PC-9 (cell line): Measurements from ENCODE around the gene TMEM125. TPM values are rescaled to one million over a fixed set of nuclear protein-coding genes. Genes with fewer than 3 reads are reported as not detected.

Experiments used
- BruUV-seq: library from RNA; stranded (reverse); fragments of 400-500 nt; replicated peaks from 2 replicates; lab custom pipeline; 2021; lab: Mats Ljungman, UMichigan
- CTCF ChIA-PET: fragments of 300-600 bp; sonication (Branson Sonifier 250); formaldehyde crosslinking; loops from one replicate; lab custom pipeline; 2022; ENCODE audit warnings: antibody characterized with exemption; lab: Charles Lee
- POLR2A ChIA-PET: fragments of 300-600 bp; sonication (Branson Sonifier 250); formaldehyde crosslinking; loops from one replicate; lab custom pipeline; 2022; ENCODE audit warnings: antibody characterized with exemption; ENCODE audit not compliant: unreplicated experiment; lab: Charles Lee
- DNase-seq, 2 experiments: peaks; one replicate each; pipeline versions ENCODE4 v3.0.0 to v3.0.0-alpha.2; 2015 to 2022; ENCODE audit warnings: mixed read lengths in 1 of 2
- H2AFZ ChIP-seq: fragments of 200-600 bp; sonication (generic); 2 replicates; pipeline ENCODE4 v1.8.1; 2017; ENCODE audit warnings: antibody characterized with exemption
- H3F3A ChIP-seq: fragments of 200-600 bp; sonication (generic); 2 replicates; pipeline ENCODE4 v1.8.1; 2017; ENCODE audit warnings: antibody characterized with exemption, mild to moderate bottlenecking, low read depth; ENCODE audit not compliant: insufficient read depth
- H3K27ac ChIP-seq: fragments of 200-600 bp; sonication (generic); 2 replicates; pipeline ENCODE4 v1.6.1; 2016; ENCODE audit warnings: mixed run types
- H3K27me3 ChIP-seq: fragments of 200-600 bp; sonication (generic); 2 replicates; pipeline ENCODE4 v1.6.1; 2016; ENCODE audit warnings: low read depth, mixed run types; ENCODE audit not compliant: insufficient read depth
- H3K36me3 ChIP-seq: fragments of 200-600 bp; sonication (generic); 2 replicates; pipeline ENCODE4 v1.6.1; 2016; ENCODE audit warnings: low read depth, mixed run types
- H3K4me1 ChIP-seq: fragments of 200-600 bp; sonication (generic); replicated peaks from 2 replicates; pipeline ENCODE4 v1.6.1; 2016; ENCODE audit warnings: mixed run types; ENCODE audit not compliant: insufficient read depth
- H3K4me2 ChIP-seq: fragments of 200-600 bp; sonication (generic); 2 replicates; pipeline ENCODE4 v1.6.1; 2017; ENCODE audit warnings: mixed run types
- H3K4me3 ChIP-seq: fragments of 200-600 bp; sonication (generic); 2 replicates; pipeline ENCODE4 v1.6.1; 2016; ENCODE audit warnings: mixed run types
- H3K79me2 ChIP-seq: fragments of 200-600 bp; sonication (generic); 2 replicates; pipeline ENCODE4 v1.6.1; 2017; ENCODE audit warnings: low read depth, mixed run types
- H3K9me2 ChIP-seq: fragments of 200-600 bp; sonication (generic); 2 replicates; pipeline ENCODE4 v1.8.1; 2017; ENCODE audit warnings: mild to moderate bottlenecking; ENCODE audit not compliant: insufficient read depth
- H3K9me3 ChIP-seq: fragments of 200-600 bp; sonication (generic); 2 replicates; pipeline ENCODE4 v1.8.1; 2016; ENCODE audit warnings: low read depth; ENCODE audit not compliant: insufficient read depth
- H4K20me1 ChIP-seq: fragments of 200-600 bp; sonication (generic); 2 replicates; pipeline ENCODE4 v1.8.1; 2017; ENCODE audit not compliant: insufficient read depth
- EZH2 ChIP-seq: fragments of 200-600 bp; sonication (generic); IDR thresholded peaks from 2 replicates; pipeline ENCODE4 v1.8.0; 2017; ENCODE audit warnings: antibody characterized with exemption, low read depth
- intact Hi-C: fragments of 100-400 bp; cut with micrococcal nuclease; formaldehyde crosslinking; loops from one replicate; pipeline ENCODE4 v1.10.0; 2022; ENCODE audit not compliant: unreplicated experiment
- total RNA-seq: library from RNA; stranded (reverse); gene quantifications from 2 replicates; pipeline ENCODE4 v1.2.3, GENCODE V29; 2021
- TF ChIP-seq, protein P1 (sequence below): fragments of 200-600 bp; sonication (generic); conservative IDR thresholded peaks from 2 replicates; pipeline ENCODE4 v1.6.1; 2017; ENCODE audit warnings: mixed run types, antibody characterized with exemption, mild to moderate bottlenecking, moderate library complexity

Gene TMEM125
- total RNA-seq, 1 experiment from 2014 or later: 55.6 TPM

DNA sequence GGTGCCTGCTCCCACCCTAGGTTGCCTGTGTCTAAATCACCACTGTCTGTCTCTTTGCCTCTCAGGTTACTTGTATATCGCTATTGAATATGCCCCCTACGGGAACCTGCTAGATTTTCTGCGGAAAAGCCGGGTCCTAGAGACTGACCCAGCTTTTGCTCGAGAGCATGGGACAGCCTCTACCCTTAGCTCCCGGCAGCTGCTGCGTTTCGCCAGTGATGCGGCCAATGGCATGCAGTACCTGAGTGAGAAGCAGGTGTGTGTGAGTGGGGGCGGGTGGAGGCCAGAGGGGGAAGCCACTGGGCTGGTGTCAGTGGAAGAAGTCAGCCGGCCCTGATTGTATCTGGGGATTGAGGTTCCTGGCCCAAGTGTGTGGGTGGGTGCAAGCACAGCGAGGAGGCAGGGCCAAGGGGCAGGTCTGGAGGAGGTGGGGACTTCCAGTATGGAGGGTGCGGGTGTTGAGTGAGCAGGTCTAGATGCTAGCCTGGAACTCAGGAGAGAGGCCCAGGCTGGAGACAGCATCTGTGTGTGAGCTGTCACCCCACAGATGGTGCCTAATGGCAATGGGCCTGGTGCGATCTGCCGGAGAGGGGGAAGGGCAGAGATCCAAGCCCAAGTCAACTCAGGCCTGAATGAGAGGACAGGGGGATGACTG lies 48.2 kb downstream of the TMEM125 start:
- no peaks in the 10 kb centered on the region for H3K27me3 ChIP-seq
- BruUV-seq: no TSS peak
- no peaks in the 10 kb centered on the region for H3K9me3 ChIP-seq
- ChIA-PET POLR2A (no interaction called here), CTCF (no interaction called here)
- no peak overlapping the region for H2AFZ ChIP-seq
- H4K20me1 ChIP-seq: no peaks in the 10 kb centered on the region
- H3K79me2 ChIP-seq: no peaks in the 10 kb centered on the region
- H3K4me3 ChIP-seq: no peak overlapping the region
- H3K27ac ChIP-seq: no peak overlapping the region
- no peaks in the 10 kb centered on the region for H3K9me2 ChIP-seq
- no peak overlapping the region for H3K4me2 ChIP-seq
- no peak for TF ChIP-seq EZH2
- TF ChIP-seq, protein P1, sequence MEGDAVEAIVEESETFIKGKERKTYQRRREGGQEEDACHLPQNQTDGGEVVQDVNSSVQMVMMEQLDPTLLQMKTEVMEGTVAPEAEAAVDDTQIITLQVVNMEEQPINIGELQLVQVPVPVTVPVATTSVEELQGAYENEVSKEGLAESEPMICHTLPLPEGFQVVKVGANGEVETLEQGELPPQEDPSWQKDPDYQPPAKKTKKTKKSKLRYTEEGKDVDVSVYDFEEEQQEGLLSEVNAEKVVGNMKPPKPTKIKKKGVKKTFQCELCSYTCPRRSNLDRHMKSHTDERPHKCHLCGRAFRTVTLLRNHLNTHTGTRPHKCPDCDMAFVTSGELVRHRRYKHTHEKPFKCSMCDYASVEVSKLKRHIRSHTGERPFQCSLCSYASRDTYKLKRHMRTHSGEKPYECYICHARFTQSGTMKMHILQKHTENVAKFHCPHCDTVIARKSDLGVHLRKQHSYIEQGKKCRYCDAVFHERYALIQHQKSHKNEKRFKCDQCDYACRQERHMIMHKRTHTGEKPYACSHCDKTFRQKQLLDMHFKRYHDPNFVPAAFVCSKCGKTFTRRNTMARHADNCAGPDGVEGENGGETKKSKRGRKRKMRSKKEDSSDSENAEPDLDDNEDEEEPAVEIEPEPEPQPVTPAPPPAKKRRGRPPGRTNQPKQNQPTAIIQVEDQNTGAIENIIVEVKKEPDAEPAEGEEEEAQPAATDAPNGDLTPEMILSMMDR: no peak
- intact Hi-C loops: no loop called here
- H3K36me3 ChIP-seq: no peaks in the 10 kb centered on the region
- no peak for DNase-seq
- peaks cover 3% of the 10 kb centered on the region; the same call in 1 of the 2 replicates for H3F3A ChIP-seq
- peaks cover 8% of the 10 kb centered on the region for H3K4me1 ChIP-seq

DNA sequence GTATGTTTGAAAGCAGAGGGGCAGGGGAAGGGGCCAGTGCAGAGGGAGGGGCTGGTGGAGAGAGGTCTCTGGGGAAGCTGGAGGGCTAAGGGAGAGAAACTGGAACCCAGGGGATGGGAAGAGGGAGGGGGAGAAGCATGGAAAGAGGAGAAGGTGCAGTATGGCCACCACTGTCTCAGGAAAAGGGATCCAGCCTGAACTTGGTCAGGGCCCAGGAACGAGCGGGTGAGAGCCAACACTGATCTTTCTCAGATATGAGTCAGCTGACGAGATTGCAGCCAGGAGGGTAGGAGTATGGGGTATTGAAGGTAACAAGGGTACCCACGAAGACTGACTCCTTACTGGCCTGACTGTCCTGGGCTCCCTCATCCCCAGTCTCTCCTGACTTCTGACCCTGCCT lies 49.0 kb downstream of the TMEM125 start:
- intact Hi-C loops: no loop called here
- ChIA-PET CTCF (no interaction called here), POLR2A (no interaction called here)
- no peak overlapping the region for H3K4me3 ChIP-seq
- TF ChIP-seq EZH2: no peak
- TF ChIP-seq, protein P1: no peak
- no peaks in the 10 kb centered on the region for H3K36me3 ChIP-seq
- no TSS peak for BruUV-seq
- H3K9me3 ChIP-seq: no peaks in the 10 kb centered on the region
- no peak overlapping the region for H3K4me2 ChIP-seq
- no peaks in the 10 kb centered on the region for H3K27me3 ChIP-seq
- no peak for DNase-seq
- H2AFZ ChIP-seq: no peak overlapping the region
- H3K9me2 ChIP-seq: no peaks in the 10 kb centered on the region
- H4K20me1 ChIP-seq: no peaks in the 10 kb centered on the region
- no peaks in the 10 kb centered on the region for H3K79me2 ChIP-seq
- H3K27ac ChIP-seq: no peak overlapping the region
- peaks cover 4% of the 10 kb centered on the region for H3K4me1 ChIP-seq
- peaks cover 3% of the 10 kb centered on the region; the same call in 1 of the 2 replicates for H3F3A ChIP-seq

- H3K9me3 ChIP-seq: no peaks in the 10 kb centered on the region
- no TSS peak for BruUV-seq
- no peak overlapping the region for H3K4me2 ChIP-seq
- no peaks in the 10 kb centered on the region for H3K36me3 ChIP-seq
- no peak overlapping the region for H3K4me3 ChIP-seq
- no peak overlapping the region for H2AFZ ChIP-seq
- no peaks in the 10 kb centered on the region for H4K20me1 ChIP-seq
- no peaks in the 10 kb centered on the region for H3K79me2 ChIP-seq
- H3K4me1 ChIP-seq: no peaks in the 10 kb centered on the region; the same call in 1 of the 2 replicates
- no peak for DNase-seq
- intact Hi-C loops: no loop called here
- peaks cover 3% of the 10 kb centered on the region; the same call in 1 of the 2 replicates for H3F3A ChIP-seq
- CTCF ChIA-PET: no interaction called here
- POLR2A ChIA-PET: no interaction called here
- H3K27ac ChIP-seq: no peak overlapping the region
- TF ChIP-seq, protein P1: no peak
- no peak for TF ChIP-seq EZH2
- H3K9me2 ChIP-seq: no peaks in the 10 kb centered on the region
- no peaks in the 10 kb centered on the region for H3K27me3 ChIP-seq
Observed at GRCh38 chr1:43319288-43319687, 49.5 kb downstream of the TMEM125 start.
